ENCODE results near the gene CIC. TPM values are rescaled to one million over a fixed set of nuclear protein-coding genes. Genes with fewer than 3 reads are reported as not detected.

The CIC gene
- total and polyA plus RNA-seq, 10 of the 15 experiments (the other 5 are each of a cell fraction or from before 2014, with no cell fraction given) = 0.18 to 50.6 (median 7.1) TPM

DNA sequence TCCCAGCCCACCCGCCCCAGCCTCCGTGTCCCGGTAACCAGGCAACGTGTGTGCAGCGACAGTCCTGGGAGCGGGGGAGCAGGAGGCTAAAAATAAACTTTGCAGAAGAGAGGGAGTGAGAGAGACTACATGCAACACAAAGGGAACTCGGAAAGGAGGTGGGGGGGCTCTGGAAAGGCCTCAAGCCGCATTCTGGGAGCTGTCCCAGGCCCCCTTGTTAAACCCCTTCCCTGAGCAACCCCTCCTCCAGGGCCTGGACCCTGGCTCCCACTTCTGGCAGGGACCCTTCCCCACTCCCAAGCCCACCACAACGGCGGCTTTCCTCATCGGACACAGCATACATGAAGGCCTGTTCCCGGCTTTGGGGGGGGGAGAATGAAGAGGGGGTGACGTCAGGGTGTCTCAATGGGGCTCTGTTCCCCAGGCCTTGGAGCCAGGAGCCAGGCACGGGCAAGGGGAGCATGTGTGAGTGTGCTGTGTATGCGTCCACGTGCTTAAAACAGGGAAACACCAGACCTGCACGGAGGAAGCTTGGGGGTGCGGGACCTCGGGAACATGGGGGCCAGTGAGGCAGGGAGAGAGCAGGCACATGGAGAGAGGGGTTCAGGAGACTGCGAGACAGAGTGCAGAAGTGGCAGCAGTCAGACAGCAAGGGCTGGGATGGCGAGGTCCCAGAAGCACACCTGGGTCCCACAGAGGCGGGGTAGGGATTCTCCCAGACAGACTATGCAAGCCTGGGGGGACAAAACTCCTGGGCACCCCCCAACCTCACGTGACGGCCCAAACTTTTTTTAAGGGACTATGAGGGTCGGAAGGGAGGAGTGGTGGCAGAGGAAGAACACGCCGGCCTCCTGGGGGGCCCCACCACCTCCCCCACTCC is 16.4 kb upstream of the CIC start (continued):
- TF ChIP-seq, protein P1, sequence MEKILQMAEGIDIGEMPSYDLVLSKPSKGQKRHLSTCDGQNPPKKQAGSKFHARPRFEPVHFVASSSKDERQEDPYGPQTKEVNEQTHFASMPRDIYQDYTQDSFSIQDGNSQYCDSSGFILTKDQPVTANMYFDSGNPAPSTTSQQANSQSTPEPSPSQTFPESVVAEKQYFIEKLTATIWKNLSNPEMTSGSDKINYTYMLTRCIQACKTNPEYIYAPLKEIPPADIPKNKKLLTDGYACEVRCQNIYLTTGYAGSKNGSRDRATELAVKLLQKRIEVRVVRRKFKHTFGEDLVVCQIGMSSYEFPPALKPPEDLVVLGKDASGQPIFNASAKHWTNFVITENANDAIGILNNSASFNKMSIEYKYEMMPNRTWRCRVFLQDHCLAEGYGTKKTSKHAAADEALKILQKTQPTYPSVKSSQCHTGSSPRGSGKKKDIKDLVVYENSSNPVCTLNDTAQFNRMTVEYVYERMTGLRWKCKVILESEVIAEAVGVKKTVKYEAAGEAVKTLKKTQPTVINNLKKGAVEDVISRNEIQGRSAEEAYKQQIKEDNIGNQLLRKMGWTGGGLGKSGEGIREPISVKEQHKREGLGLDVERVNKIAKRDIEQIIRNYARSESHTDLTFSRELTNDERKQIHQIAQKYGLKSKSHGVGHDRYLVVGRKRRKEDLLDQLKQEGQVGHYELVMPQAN (conservative IDR thresholded peaks at IDR 0.05) = 0 out of 2 replicates have a peak, but pooled peaks have one; percentile 15
- no peak for TF ChIP-seq MTA2 (IDR thresholded peaks at IDR 0.05; ENCODE audit: low read depth)
- TF ChIP-seq, protein P2, sequence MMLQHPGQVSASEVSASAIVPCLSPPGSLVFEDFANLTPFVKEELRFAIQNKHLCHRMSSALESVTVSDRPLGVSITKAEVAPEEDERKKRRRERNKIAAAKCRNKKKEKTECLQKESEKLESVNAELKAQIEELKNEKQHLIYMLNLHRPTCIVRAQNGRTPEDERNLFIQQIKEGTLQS (IDR thresholded peaks at IDR 0.05; ENCODE audit: borderline replicate concordance, extremely low read depth, low read depth, low read length) = no peak
- no peak for TF ChIP-seq PAX5 (IDR thresholded peaks at IDR 0.05; ENCODE audit: borderline replicate concordance, low read depth, low read length)
- TF ChIP-seq LARP7 (IDR thresholded peaks at IDR 0.05) = 0 out of 2 replicates have a peak, but pooled peaks have one; percentile 3
- no peak for TF ChIP-seq SMARCA5 (IDR thresholded peaks at IDR 0.05)
- TF ChIP-seq HDAC6 (IDR thresholded peaks at IDR 0.05; ENCODE audit: unreplicated experiment) = no peak
- TF ChIP-seq SIN3A (IDR thresholded peaks at IDR 0.05; ENCODE audit: low read depth, low read length) = no peak
- TF ChIP-seq BHLHE40 (IDR thresholded peaks at IDR 0.05; ENCODE audit: borderline replicate concordance in 1 of 2, low read depth in 2 of 2, low read length in 1 of 2) = peak; percentile 34 to 61
- TF ChIP-seq GATAD2B (conservative IDR thresholded peaks at IDR 0.05; ENCODE audit: low read depth) = 0 out of 2 replicates have a peak, but pooled peaks have one; percentile 46
- TF ChIP-seq, protein P3, sequence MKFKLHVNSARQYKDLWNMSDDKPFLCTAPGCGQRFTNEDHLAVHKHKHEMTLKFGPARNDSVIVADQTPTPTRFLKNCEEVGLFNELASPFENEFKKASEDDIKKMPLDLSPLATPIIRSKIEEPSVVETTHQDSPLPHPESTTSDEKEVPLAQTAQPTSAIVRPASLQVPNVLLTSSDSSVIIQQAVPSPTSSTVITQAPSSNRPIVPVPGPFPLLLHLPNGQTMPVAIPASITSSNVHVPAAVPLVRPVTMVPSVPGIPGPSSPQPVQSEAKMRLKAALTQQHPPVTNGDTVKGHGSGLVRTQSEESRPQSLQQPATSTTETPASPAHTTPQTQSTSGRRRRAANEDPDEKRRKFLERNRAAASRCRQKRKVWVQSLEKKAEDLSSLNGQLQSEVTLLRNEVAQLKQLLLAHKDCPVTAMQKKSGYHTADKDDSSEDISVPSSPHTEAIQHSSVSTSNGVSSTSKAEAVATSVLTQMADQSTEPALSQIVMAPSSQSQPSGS (IDR thresholded peaks at IDR 0.05; ENCODE audit: low read length) = no peak
- TF ChIP-seq BRCA1 (IDR thresholded peaks at IDR 0.05; ENCODE audit: low read depth, low read length) = no peak
- peak; percentile 28; the same call in 1 of the 2 replicates for TF ChIP-seq MXI1 (IDR thresholded peaks at IDR 0.05; ENCODE audit: low read depth, low read length)
- TF ChIP-seq JUNB (IDR thresholded peaks at IDR 0.05) = no peak
- TF ChIP-seq ATF7 (IDR thresholded peaks at IDR 0.05; ENCODE audit: low read depth) = peak; percentile 72; the same call in 1 of the 2 replicates
- no peak for TF ChIP-seq SIX5 (IDR thresholded peaks at IDR 0.05; ENCODE audit: low read depth, low read length, severe bottlenecking)
- TF ChIP-seq, protein P4, sequence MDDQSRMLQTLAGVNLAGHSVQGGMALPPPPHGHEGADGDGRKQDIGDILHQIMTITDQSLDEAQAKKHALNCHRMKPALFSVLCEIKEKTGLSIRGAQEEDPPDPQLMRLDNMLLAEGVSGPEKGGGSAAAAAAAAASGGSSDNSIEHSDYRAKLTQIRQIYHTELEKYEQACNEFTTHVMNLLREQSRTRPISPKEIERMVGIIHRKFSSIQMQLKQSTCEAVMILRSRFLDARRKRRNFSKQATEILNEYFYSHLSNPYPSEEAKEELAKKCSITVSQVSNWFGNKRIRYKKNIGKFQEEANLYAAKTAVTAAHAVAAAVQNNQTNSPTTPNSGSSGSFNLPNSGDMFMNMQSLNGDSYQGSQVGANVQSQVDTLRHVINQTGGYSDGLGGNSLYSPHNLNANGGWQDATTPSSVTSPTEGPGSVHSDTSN (IDR thresholded peaks at IDR 0.05; ENCODE audit: insufficient replicate concordance, low read depth, low read length) = no peak
- TF ChIP-seq POLR2A (IDR thresholded peaks at IDR 0.05; ENCODE audit: low read depth, low read length) = peak; percentile 60
- TF ChIP-seq SRF (IDR thresholded peaks at IDR 0.05; ENCODE audit: low read depth in 2 of 2, low read length in 2 of 2) = no peak
- 0 out of 2 replicates have a peak, but pooled peaks have one; percentile 3 for TF ChIP-seq CREB1 (IDR thresholded peaks at IDR 0.05; ENCODE audit: low read depth)
- no peak for TF ChIP-seq RUNX3 (IDR thresholded peaks at IDR 0.05; ENCODE audit: low read length)
- TF ChIP-seq, protein P5, sequence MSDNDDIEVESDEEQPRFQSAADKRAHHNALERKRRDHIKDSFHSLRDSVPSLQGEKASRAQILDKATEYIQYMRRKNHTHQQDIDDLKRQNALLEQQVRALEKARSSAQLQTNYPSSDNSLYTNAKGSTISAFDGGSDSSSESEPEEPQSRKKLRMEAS (IDR thresholded peaks at IDR 0.05; ENCODE audit: low read depth, low read length) = no peak

All from GM12878 (cell line).